ENCODE data around the gene CRX.
"Not testable (repeated sequence)": the region's sequence is repeated elsewhere in the genome, so short reads cannot be mapped to it uniquely, and the experiment has no call there.

The CRX gene

GRCh38 chr19:47803148-47803547 lies 18.6 kb upstream of the CRX start:
- not testable (repeated sequence) for FAIRE-seq

GRCh38 chr19:47803671-47804070 lies 18.1 kb upstream of the CRX start:
- not testable (repeated sequence) for FAIRE-seq; DNase-seq (ENCODE audit: insufficient read length, low spot score)

More at GRCh38 chr19:47803148-47803547, 18.6 kb upstream of the CRX start:
- not testable (repeated sequence) for DNase-seq (ENCODE audit: insufficient read length, low spot score)

GRCh38 chr19:47804451-47804850 lies 17.3 kb upstream of the CRX start, which contains the start of gene TPRX1:
TPRX1 (minus strand) TSS chr19:47804551; CDS start chr19:47804539, 12 bp downstream.
- FAIRE-seq: peak; percentile 51
- DNase-seq (ENCODE audit: insufficient read length, low spot score): not testable (repeated sequence)

DNA sequence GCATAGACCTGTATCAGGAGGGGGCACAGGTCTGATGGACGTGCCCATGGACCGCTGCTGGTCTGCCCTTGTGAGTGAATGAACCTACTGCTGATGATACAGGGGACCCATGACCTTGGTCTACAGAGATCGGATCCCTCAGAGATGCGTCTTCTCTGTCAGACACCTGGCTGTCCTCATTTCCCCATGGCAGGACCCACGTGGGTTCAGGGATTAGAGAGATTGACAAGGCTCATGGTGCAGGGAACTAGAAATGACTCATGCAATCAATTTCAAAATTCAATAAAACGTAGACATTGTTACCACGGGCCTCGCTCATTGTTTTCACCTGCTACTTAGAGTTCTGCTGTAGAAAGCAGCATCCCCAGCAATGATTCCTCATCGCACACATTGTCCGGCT lies 16.4 kb upstream of the CRX start:
- peak; percentile 20 for FAIRE-seq

DNA sequence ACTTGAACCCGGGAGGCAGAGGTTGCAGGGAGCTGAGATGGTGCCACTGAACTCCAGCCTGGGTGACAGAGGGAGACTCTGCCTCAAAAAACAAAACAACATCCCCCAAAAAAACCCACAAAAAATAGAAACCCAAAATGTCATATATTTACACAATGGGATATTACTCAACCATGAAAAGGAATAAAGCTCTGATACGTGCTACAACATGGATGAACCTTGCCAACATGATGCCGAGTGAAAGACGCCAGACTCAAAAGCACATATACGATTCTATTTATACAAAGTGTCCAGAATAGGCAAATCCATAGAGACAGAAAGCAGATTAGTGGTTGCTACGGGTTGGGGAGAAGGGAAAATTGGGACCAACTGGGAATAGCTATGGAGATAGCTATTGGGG lies 15.3 kb upstream of the CRX start:
- no peak for FAIRE-seq

More for the DNA sequence above, 16.4 kb upstream of the CRX start:
- no peak for DNase-seq (ENCODE audit: insufficient read length, low spot score)

GRCh38 chr19:47813304-47813994 lies 8.3 kb upstream of the CRX start:
- FAIRE-seq: no peak

More for the DNA sequence above, 15.3 kb upstream of the CRX start:
- no peak for DNase-seq (ENCODE audit: insufficient read length, low spot score)

DNA sequence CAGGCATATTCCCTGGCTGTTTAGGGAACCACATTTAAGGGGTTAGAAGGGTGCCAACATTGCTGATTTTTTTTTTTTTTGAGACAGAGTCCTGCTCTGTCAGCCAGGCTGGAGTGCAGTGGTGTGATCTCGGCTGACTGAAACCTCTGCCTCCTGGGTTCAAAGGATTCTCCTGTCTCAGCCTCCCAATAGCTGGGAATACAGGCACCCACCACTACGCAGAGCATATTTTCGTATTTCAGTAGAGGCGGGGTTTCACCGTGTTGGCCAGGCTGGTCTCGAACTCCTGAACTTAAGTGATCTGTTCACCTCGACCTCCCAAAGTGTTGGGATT lies 7.8 kb upstream of the CRX start:
- no peak for FAIRE-seq
- DNase-seq (ENCODE audit: insufficient read length, low spot score): no peak

More at GRCh38 chr19:47813304-47813994, 8.3 kb upstream of the CRX start:
- peak; percentile 88 for DNase-seq (ENCODE audit: insufficient read length, low spot score)

- DNase-seq (ENCODE audit: insufficient read length, low spot score); FAIRE-seq: not testable (repeated sequence)
Measured at GRCh38 chr19:47816270-47816669, 5.5 kb upstream of the CRX start.

GRCh38 chr19:47818221-47818620 lies 3.5 kb upstream of the CRX start:
- FAIRE-seq: not testable (repeated sequence)

DNA sequence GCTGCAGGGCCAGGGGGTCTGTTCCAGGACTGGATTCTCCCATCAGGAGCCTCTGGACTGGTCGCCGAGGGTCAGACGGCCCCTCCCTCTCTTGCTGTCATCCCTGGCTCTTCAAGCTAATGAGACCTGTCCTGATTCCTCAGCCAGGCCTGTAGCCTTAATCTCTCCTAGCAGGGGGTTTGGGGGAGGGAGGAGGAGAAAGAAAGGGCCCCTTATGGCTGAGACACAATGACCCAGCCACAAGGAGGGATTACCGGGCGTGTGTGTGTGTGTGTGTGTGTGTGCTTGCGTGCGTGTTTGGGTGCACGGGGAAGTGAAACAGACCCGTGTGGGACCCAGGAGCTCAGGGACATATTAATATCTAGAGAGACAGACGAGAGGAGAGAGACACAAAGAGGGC lies 1.9 kb upstream of the CRX start:
- DNase-seq (ENCODE audit: insufficient read length, low spot score) (no peak), FAIRE-seq (no peak)

More at GRCh38 chr19:47818221-47818620, 3.5 kb upstream of the CRX start:
- not testable (repeated sequence) for DNase-seq (ENCODE audit: insufficient read length, low spot score)

DNA sequence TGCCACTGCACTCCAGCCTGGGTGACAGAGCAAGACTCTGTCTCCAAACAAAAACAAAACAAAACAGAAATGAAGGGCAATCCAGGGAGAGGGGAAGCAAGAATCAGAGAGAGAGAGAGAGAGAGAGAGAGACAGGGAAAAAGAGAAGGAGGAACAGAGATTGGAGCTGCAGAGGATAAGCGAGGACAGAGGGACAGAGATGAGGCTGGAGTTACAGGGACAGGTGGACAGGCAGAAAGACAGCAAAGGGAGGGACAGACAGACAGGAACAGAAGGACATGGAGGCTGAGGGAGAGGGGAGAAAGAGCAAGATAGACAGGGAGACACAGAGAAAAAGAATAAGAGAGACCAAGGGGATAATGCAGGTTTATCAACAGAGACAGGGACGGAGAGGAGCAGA lies 1.3 kb upstream of the CRX start:
- DNase-seq (ENCODE audit: insufficient read length, low spot score): no peak
- FAIRE-seq: no peak

DNA sequence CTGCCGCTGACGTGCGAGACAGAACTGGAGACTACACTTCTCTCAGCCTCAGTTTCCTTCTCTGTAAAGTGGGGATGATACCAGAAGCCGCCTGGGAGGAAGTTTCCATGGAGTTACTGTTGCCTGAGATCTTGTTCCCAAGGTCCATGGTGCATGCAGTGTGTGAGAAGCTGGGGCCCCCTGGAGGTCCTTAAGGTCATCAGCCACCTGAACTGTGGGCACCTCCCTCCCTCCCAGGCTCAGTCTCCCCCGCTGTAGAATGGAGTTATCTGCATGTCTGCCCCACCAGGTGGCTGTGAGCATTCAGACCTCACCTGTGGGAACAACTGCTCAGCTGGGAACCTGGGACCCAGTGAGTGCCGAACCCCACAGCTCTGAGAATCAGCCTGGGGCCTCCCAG lies 2.7 kb downstream of the CRX start:
- FAIRE-seq (no peak), DNase-seq (ENCODE audit: insufficient read length, low spot score) (no peak)

DNA sequence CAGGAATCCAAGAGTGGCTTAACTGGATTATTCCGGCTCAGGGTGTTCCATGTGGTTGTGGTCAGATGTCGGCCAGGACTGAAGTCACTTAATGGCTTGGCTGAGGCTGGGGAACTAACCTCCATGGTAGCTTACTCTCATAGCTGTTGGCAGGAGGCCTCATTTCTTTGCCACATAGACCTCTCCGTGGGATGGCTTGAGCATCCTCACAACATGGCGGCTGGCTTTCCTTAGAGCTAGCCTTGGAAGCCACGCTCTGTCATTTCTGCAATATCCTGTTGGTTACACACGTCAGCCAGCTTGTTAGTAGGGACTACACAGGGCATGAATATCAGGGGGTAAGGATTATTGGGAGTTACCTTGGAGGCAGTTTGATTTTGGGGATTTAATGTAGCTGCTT lies 5.1 kb downstream of the CRX start:
- DNase-seq (ENCODE audit: insufficient read length, low spot score): no peak

GRCh38 chr19:47832723-47833122 lies 11.0 kb downstream of the CRX start:
- no peak for DNase-seq (ENCODE audit: insufficient read length, low spot score)
- no peak for FAIRE-seq

More for the DNA sequence above, 5.1 kb downstream of the CRX start:
- no peak for FAIRE-seq

GRCh38 chr19:47836038-47836437 lies 14.3 kb downstream of the CRX start:
- DNase-seq (ENCODE audit: insufficient read length, low spot score): no peak
- FAIRE-seq: no peak

DNA sequence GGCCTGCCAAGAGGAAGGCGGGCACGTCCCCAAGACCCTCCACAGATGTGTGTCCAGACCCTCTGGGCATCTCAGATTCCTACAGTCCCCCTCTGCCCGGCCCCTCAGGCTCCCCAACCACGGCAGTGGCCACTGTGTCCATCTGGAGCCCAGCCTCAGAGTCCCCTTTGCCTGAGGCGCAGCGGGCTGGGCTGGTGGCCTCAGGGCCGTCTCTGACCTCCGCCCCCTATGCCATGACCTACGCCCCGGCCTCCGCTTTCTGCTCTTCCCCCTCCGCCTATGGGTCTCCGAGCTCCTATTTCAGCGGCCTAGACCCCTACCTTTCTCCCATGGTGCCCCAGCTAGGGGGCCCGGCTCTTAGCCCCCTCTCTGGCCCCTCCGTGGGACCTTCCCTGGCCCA lies 17.7 kb downstream of the CRX start:
- DNase-seq (ENCODE audit: insufficient read length, low spot score) (no peak), FAIRE-seq (no peak)

DNA sequence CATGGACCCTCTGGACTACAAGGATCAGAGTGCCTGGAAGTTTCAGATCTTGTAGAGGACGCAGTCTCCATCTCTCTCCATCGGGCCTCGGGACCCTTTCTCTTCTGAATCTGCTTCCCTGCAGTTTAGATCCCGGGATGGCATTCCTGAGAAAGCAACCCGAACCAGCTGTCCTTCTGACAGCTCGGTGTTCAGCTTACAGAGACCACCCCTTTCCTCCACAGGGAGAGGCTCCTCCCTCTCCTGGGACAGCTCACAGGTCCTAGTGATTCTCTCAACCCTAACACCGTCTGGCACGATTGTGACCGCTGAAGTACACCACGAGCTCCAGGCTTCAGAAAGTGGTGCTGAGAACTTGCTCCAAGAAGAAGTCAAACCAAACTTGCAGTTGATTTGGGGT lies 18.2 kb downstream of the CRX start:
- no peak for FAIRE-seq
- no peak for DNase-seq (ENCODE audit: insufficient read length, low spot score)

- no peak for FAIRE-seq
- no peak for DNase-seq (ENCODE audit: insufficient read length, low spot score)
Measured at GRCh38 chr19:47842941-47843340, 21.2 kb downstream of the CRX start.

GRCh38 chr19:47848425-47848822 lies 26.7 kb downstream of the CRX start:
- DNase-seq (ENCODE audit: insufficient read length, low spot score): no peak
- FAIRE-seq: no peak

GRCh38 chr19:47848823-47849473 lies 27.2 kb downstream of the CRX start:
- FAIRE-seq (no peak), DNase-seq (ENCODE audit: insufficient read length, low spot score) (no peak)

GRCh38 chr19:47853003-47853402 lies 31.3 kb downstream of the CRX start:
- DNase-seq (ENCODE audit: insufficient read length, low spot score): no peak
- FAIRE-seq: no peak

- no peak for DNase-seq (ENCODE audit: insufficient read length, low spot score)
- no peak for FAIRE-seq
Measured at GRCh38 chr19:47854459-47854858, 32.7 kb downstream of the CRX start.

Data from HTR-8/SVneo (cell line).